Endothelial cell of umbilical vein (primary cell): ENCODE data around the gene NLRP3.

Experiments used
- EZH2 ChIP-seq: IDR thresholded peaks from 2 replicates; pipeline ENCODE4 v1.6.1; 2012; ENCODE audit warnings: borderline replicate concordance, low read depth, mild to moderate bottlenecking, moderate library complexity, low read length, inconsistent platforms; ENCODE audit not compliant: severe bottlenecking
- FOS ChIP-seq: IDR thresholded peaks from 2 replicates; pipeline ENCODE4 v1.6.1; 2011; ENCODE audit warnings: mild to moderate bottlenecking, low read length, moderate library complexity, borderline replicate concordance; ENCODE audit not compliant: insufficient read depth
- GATA2 ChIP-seq: IDR thresholded peaks from 2 replicates; pipeline ENCODE4 v1.7.0; 2011; ENCODE audit warnings: low read depth, mild to moderate bottlenecking, moderate library complexity, mixed read lengths, low read length; ENCODE audit not compliant: insufficient read length, insufficient read depth
- JUN ChIP-seq: IDR thresholded peaks from 2 replicates; pipeline ENCODE4 v1.6.1; 2011; ENCODE audit warnings: borderline replicate concordance, low read depth; ENCODE audit not compliant: insufficient read length, insufficient read depth
- MYC ChIP-seq: IDR thresholded peaks from one replicate; pipeline ENCODE4 v1.6.1; 2011; ENCODE audit warnings: mild to moderate bottlenecking, low read depth, low read length
- POLR2A ChIP-seq: IDR thresholded peaks from 2 replicates; pipeline ENCODE4 v1.6.1; 2012; ENCODE audit warnings: low read depth, mild to moderate bottlenecking, control low read depth, low read length
- POLR2AphosphoS5 ChIP-seq: IDR thresholded peaks from 2 replicates; pipeline ENCODE4 v1.6.1; 2012; ENCODE audit warnings: low read depth, mild to moderate bottlenecking, control low read depth, low read length, moderate library complexity; ENCODE audit not compliant: insufficient read depth
- TF ChIP-seq, protein P1 (sequence below), 2 donors: IDR thresholded peaks; 1 replicate in 1 of 2; 2 replicates in 1 of 2; pipeline ENCODE4 v1.5.1; 2011; ENCODE audit warnings: low read length in 2 of 2, mild to moderate bottlenecking in 2 of 2, moderate library complexity in 2 of 2, control low read depth in 1 of 2, inconsistent platforms in 1 of 2, low read depth in 1 of 2; ENCODE audit not compliant: insufficient read depth in 1 of 2; ENCODE audit errors: extremely low read depth in 1 of 2
- TF ChIP-seq, protein P2 (sequence below): IDR thresholded peaks from 2 replicates; pipeline ENCODE4 v1.6.1; 2011; ENCODE audit not compliant: insufficient read depth, insufficient read length

DNA sequence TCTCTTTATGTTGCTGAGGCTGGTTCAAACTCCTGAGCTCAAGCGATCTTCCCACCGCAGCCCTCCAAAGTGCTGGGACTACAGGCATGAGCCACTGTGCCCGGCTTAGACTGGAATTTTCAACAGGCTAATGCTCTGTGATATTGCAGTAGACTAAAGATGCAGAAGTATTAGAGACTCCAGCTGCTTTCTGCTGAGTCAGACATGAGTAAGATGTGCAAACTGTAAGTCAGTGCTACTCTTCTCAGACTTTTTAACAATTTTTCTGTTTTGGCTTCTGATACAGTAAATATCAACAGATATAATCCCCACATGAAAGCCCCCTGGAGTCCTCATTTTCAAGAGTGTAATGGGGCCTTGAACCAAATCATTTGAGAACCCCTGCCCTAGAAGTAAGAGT lies 29.3 kb upstream of the NLRP3 start:
- TF ChIP-seq, protein P1, sequence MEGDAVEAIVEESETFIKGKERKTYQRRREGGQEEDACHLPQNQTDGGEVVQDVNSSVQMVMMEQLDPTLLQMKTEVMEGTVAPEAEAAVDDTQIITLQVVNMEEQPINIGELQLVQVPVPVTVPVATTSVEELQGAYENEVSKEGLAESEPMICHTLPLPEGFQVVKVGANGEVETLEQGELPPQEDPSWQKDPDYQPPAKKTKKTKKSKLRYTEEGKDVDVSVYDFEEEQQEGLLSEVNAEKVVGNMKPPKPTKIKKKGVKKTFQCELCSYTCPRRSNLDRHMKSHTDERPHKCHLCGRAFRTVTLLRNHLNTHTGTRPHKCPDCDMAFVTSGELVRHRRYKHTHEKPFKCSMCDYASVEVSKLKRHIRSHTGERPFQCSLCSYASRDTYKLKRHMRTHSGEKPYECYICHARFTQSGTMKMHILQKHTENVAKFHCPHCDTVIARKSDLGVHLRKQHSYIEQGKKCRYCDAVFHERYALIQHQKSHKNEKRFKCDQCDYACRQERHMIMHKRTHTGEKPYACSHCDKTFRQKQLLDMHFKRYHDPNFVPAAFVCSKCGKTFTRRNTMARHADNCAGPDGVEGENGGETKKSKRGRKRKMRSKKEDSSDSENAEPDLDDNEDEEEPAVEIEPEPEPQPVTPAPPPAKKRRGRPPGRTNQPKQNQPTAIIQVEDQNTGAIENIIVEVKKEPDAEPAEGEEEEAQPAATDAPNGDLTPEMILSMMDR (IDR thresholded peaks at IDR 0.05; ENCODE audit: extremely low read depth in 1 of 2, insufficient read depth in 1 of 2, low read depth in 1 of 2, low read length in 2 of 2): no peak
- TF ChIP-seq, protein P2, sequence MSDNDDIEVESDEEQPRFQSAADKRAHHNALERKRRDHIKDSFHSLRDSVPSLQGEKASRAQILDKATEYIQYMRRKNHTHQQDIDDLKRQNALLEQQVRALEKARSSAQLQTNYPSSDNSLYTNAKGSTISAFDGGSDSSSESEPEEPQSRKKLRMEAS: no peak
- TF ChIP-seq POLR2AphosphoS5: no peak
- no peak for TF ChIP-seq EZH2
- no peak for TF ChIP-seq MYC
- TF ChIP-seq POLR2A: no peak
- TF ChIP-seq GATA2: no peak
- no peak for TF ChIP-seq JUN
- TF ChIP-seq FOS: no peak
